HepG2 (cell line): Measurements from ENCODE around the gene EXOC7. TPM values are rescaled to one million over a fixed set of nuclear protein-coding genes. Genes with fewer than 3 reads are reported as not detected.

Experiments used
- E2F2 ChIP-seq: sonication (generic); formaldehyde crosslinking; IDR thresholded peaks from 2 replicates; pipeline ENCODE4 v1.4.0; 2020; ENCODE audit warnings: missing genetic modification reagents, borderline replicate concordance
- ELF1 ChIP-seq: sonication (generic); formaldehyde crosslinking; IDR thresholded peaks from 2 replicates; pipeline ENCODE4 v1.4.0; 2020; ENCODE audit warnings: missing genetic modification reagents
- JUNB ChIP-seq: sonication (generic); formaldehyde crosslinking; IDR thresholded peaks from 2 replicates; pipeline ENCODE4 v1.8.0; 2022; ENCODE audit warnings: missing genetic modification reagents, mild to moderate bottlenecking, borderline replicate concordance
- MTERF4 ChIP-seq: sonication (generic); formaldehyde crosslinking; IDR thresholded peaks from 2 replicates; pipeline ENCODE4 v1.8.0; 2023; ENCODE audit warnings: mild to moderate bottlenecking, missing genetic modification reagents
- SNAPC5 ChIP-seq: sonication (generic); formaldehyde crosslinking; IDR thresholded peaks from 2 replicates; pipeline ENCODE4 v1.8.1; 2023; ENCODE audit warnings: mild to moderate bottlenecking, missing genetic modification reagents, borderline replicate concordance
- STAT6 ChIP-seq: sonication (generic); formaldehyde crosslinking; IDR thresholded peaks from 2 replicates; pipeline ENCODE4 v1.4.0; 2020; ENCODE audit warnings: missing genetic modification reagents, mild to moderate bottlenecking, borderline replicate concordance
- SUZ12 ChIP-seq: fragments of 150-350 bp; IDR thresholded peaks from 2 replicates; pipeline ENCODE4 v1.6.1; 2014; ENCODE audit warnings: low read depth, low read length
- TBX3 ChIP-seq: fragments of 450-650 bp; IDR thresholded peaks from 2 replicates; pipeline ENCODE4 v1.6.1; 2017; ENCODE audit warnings: antibody characterized with exemption, mild to moderate bottlenecking, inconsistent platforms, borderline replicate concordance
- TCF7 ChIP-seq: sonication (generic); IDR thresholded peaks from 2 replicates; pipeline ENCODE4 v1.6.1; 2016; ENCODE audit warnings: antibody characterized with exemption, low read depth
- ZBED4 ChIP-seq: sonication (generic); formaldehyde crosslinking; IDR thresholded peaks from 2 replicates; pipeline ENCODE4 v1.4.0; 2020; ENCODE audit warnings: missing genetic modification reagents, borderline replicate concordance
- ZBTB43 ChIP-seq: sonication (generic); formaldehyde crosslinking; conservative IDR thresholded peaks from 2 replicates; pipeline ENCODE4 v1.4.0; 2020; ENCODE audit warnings: missing genetic modification reagents
- ZNF121 ChIP-seq: sonication (generic); formaldehyde crosslinking; IDR thresholded peaks from 2 replicates; pipeline ENCODE4 v1.5.0; 2020; ENCODE audit warnings: mild to moderate bottlenecking, missing genetic modification reagents
- ZNF414 ChIP-seq: sonication (generic); formaldehyde crosslinking; IDR thresholded peaks from 2 replicates; pipeline ENCODE4 v1.5.0; 2020; ENCODE audit warnings: missing genetic modification reagents
- ZNF678 ChIP-seq: sonication (generic); formaldehyde crosslinking; IDR thresholded peaks from 2 replicates; pipeline ENCODE4 v1.4.0; 2020; ENCODE audit warnings: mild to moderate bottlenecking, missing genetic modification reagents
- ZNF720 ChIP-seq: sonication (generic); formaldehyde crosslinking; IDR thresholded peaks from 2 replicates; pipeline ENCODE4 v1.4.0; 2020; ENCODE audit warnings: missing genetic modification reagents
- ZNF879 ChIP-seq: sonication (generic); formaldehyde crosslinking; IDR thresholded peaks from 2 replicates; pipeline ENCODE4 v1.8.1; 2023; ENCODE audit warnings: missing genetic modification reagents
- polyA plus RNA-seq, 8 experiments: library from polyadenylated mRNA; depleted of rRNA in 3 of 8; stranded (reverse) in 7 of 8; unstranded in 1 of 8; fragments of >200 nt; fragmentation: Illumina TruSeq in 4 of 8; extraction: Trizol in 4 of 8; gene quantifications; 2 replicates each; pipeline versions ENCODE4 v1.2.1 to v1.2.3, GENCODE V29; 2011 to 2016; ENCODE audit warnings: low read depth in 4 of 8, missing spikeins in 1 of 8, mixed read lengths in 1 of 8; ENCODE audit not compliant: insufficient read depth in 1 of 8
- total RNA-seq, 5 experiments: library from RNA; depleted of rRNA; stranded (reverse); fragments of >200 nt; fragmentation: Illumina TruSeq; extraction: Trizol; gene quantifications; 2 replicates each; pipeline ENCODE4 v1.2.3, GENCODE V29; 2016; ENCODE audit warnings: low read depth in 1 of 5

EXOC7 gene
- total and polyA plus RNA-seq, 2 of the 13 experiments (the other 11 are each of a cell fraction or from before 2014, with no cell fraction given), result 86.9 to 116 TPM

GRCh38 chr17:76131692-76132573 lies 28.3 kb upstream of the EXOC7 start (continued):
- peak; percentile 75 for TF ChIP-seq TCF7
- no peak for TF ChIP-seq STAT6 (CRISPR knock-in tag)
- no peak for TF ChIP-seq ZBTB43 (CRISPR knock-in tag)
- no peak for TF ChIP-seq SNAPC5
- no peak for TF ChIP-seq E2F2 (CRISPR knock-in tag)
- no peak for TF ChIP-seq ZNF879 (CRISPR knock-in tag)
- TF ChIP-seq ZNF678 (CRISPR knock-in tag), result no peak
- TF ChIP-seq ZNF720, result no peak
- no peak for TF ChIP-seq ZNF414 (CRISPR knock-in tag)
- TF ChIP-seq ZBED4 (CRISPR knock-in tag), result 0 out of 2 replicates have a peak, but pooled peaks have one; percentile 5
- TF ChIP-seq ELF1 (CRISPR knock-in tag), result no peak
- TF ChIP-seq MTERF4 (CRISPR knock-in tag), result 0 out of 2 replicates have a peak, but pooled peaks have one; percentile 38
- TF ChIP-seq ZNF121 (CRISPR knock-in tag), result no peak
- TF ChIP-seq JUNB (CRISPR knock-in tag), result no peak
- no peak for TF ChIP-seq SUZ12
- no peak for TF ChIP-seq TBX3
